GM12878 (cell line): ENCODE data around the gene TGFB2. TPM values are rescaled to one million over a fixed set of nuclear protein-coding genes. Genes with fewer than 3 reads are reported as not detected.

Experiments used
- ATAC-seq: fragments of 200-7000 bp; cut with Tn5 transposase; 3 replicates; pipeline ENCODE4 v1.9.1; 2020; ENCODE audit warnings: mild to moderate bottlenecking, moderate library complexity
- BruUV-seq: library from RNA; stranded (reverse); fragments of 400-500 nt; replicated peaks from 2 replicates; lab custom pipeline; 2021; lab: Mats Ljungman, UMichigan
- CTCF ChIA-PET: fragments of 300-600 bp; sonication (Branson Sonifier 250); formaldehyde crosslinking; extraction: SDS; loops from one replicate; lab custom pipeline; 2021; ENCODE audit warnings: inconsistent platforms; lab: Yijun Ruan, JAX
- POLR2A ChIA-PET: fragments of 350-600 bp; formaldehyde crosslinking; extraction: SDS; loops from one replicate; lab custom pipeline; 2021; ENCODE audit warnings: inconsistent platforms; lab: Charles Lee
- RAD21 ChIA-PET: fragments of 300-600 bp; sonication (Branson Sonifier 250); formaldehyde crosslinking; loops from one replicate; lab custom pipeline; 2023; ENCODE audit warnings: antibody characterized with exemption; ENCODE audit not compliant: unreplicated experiment; lab: Charles Lee
- SMC1A ChIA-PET: fragments of 300-600 bp; sonication (Branson Sonifier 250); formaldehyde crosslinking; loops from one replicate; lab custom pipeline; 2023; ENCODE audit not compliant: unreplicated experiment, uncharacterized antibody; lab: Charles Lee
- DNase-seq: peaks from one replicate; pipeline ENCODE4 v3.0.0-alpha.2; 2011; ENCODE audit warnings: low read depth, low spot score
- FAIRE-seq: peaks from 3 replicates; lab custom pipeline; 2011; peaks lifted over from hg19 to GRCh38; lab: Jason Lieb, UNC
- H2AFZ ChIP-seq: 2 replicates; pipeline ENCODE4 v1.6.0; 2011; ENCODE audit warnings: low read depth, low read length, control low read depth; ENCODE audit not compliant: control insufficient read depth
- H3K27ac ChIP-seq: 2 replicates; pipeline ENCODE4 v1.5.1; 2011; ENCODE audit warnings: control low read depth; ENCODE audit not compliant: control insufficient read depth, insufficient read depth
- H3K27me3 ChIP-seq, 2 experiments: replicated peaks in 1 of 2; 2 replicates each; pipeline versions ENCODE4 v1.6.0 to v1.6.1; 2011; ENCODE audit warnings: low read length in 1 of 2; ENCODE audit not compliant: control insufficient read depth in 2 of 2, insufficient read depth in 2 of 2
- H3K36me3 ChIP-seq, 2 experiments: 2 replicates each; pipeline ENCODE4 v1.5.1; 2011; ENCODE audit warnings: low read length in 1 of 2; ENCODE audit not compliant: control insufficient read depth in 2 of 2, insufficient read depth in 2 of 2
- H3K4me1 ChIP-seq: 2 replicates; pipeline ENCODE4 v1.6.1; 2011; ENCODE audit warnings: mild to moderate bottlenecking, low read length, moderate library complexity, mixed read lengths; ENCODE audit not compliant: control insufficient read depth, insufficient read depth
- H3K4me2 ChIP-seq: 2 replicates; pipeline ENCODE4 v1.6.0; 2011; ENCODE audit warnings: control low read depth; ENCODE audit not compliant: control insufficient read depth, insufficient read depth
- H3K4me3 ChIP-seq: fragments of 200-600 bp; sonication (generic); 2 replicates; pipeline ENCODE4 v1.5.1; 2016
- H3K79me2 ChIP-seq: 2 replicates; pipeline ENCODE4 v1.6.0; 2011; ENCODE audit warnings: low read length; ENCODE audit not compliant: control insufficient read depth, insufficient read depth
- H3K9ac ChIP-seq: 2 replicates; pipeline ENCODE4 v1.8.0; 2011; ENCODE audit warnings: low read length, control low read depth, mixed read lengths; ENCODE audit not compliant: control insufficient read depth, insufficient read depth
- H3K9me3 ChIP-seq: replicated peaks from 3 replicates; pipeline ENCODE4 v1.5.1; 2011; ENCODE audit warnings: mild to moderate bottlenecking, low read length; ENCODE audit not compliant: control insufficient read depth, insufficient read depth
- H4K20me1 ChIP-seq: 2 replicates; pipeline ENCODE4 v1.6.0; 2011; ENCODE audit not compliant: control insufficient read depth, insufficient read depth
- CBX3 ChIP-seq: fragments of 200-600 bp; sonication (generic); IDR thresholded peaks from 2 replicates; pipeline ENCODE4 v1.6.1; 2016; ENCODE audit warnings: low read depth, borderline replicate concordance
- CHD2 ChIP-seq: IDR thresholded peaks from 2 replicates; pipeline ENCODE4 v1.6.1; 2011; ENCODE audit warnings: low read depth, low read length, improper control_type of control experiment, borderline replicate concordance
- DPF2 ChIP-seq: fragments of 450-650 bp; IDR thresholded peaks from 2 replicates; pipeline ENCODE4 v1.6.1; 2017; ENCODE audit warnings: mild to moderate bottlenecking
- ESRRA ChIP-seq: IDR thresholded peaks from 2 replicates; pipeline ENCODE4 v1.6.1; 2012; ENCODE audit warnings: mild to moderate bottlenecking, low read length, improper control_type of control experiment
- JUND ChIP-seq: IDR thresholded peaks from 2 replicates; pipeline ENCODE4 v1.6.1; 2012; ENCODE audit warnings: low read depth, mild to moderate bottlenecking, low read length, improper control_type of control experiment, moderate library complexity
- KDM1A ChIP-seq: fragments of 200-600 bp; sonication (generic); IDR thresholded peaks from 2 replicates; pipeline ENCODE4 v1.6.1; 2016; ENCODE audit warnings: borderline replicate concordance
- MEF2A ChIP-seq: IDR thresholded peaks from 2 replicates; pipeline ENCODE4 v1.6.1; 2011; ENCODE audit warnings: low read depth, mild to moderate bottlenecking, low read length, moderate library complexity; ENCODE audit not compliant: insufficient read depth
- NFYA ChIP-seq: IDR thresholded peaks from 2 replicates; pipeline ENCODE4 v1.6.1; 2011; ENCODE audit warnings: low read depth, mild to moderate bottlenecking, low read length, improper control_type of control experiment, borderline replicate concordance
- NFYB ChIP-seq: IDR thresholded peaks from 2 replicates; pipeline ENCODE4 v1.6.1; 2011; ENCODE audit warnings: low read depth, mild to moderate bottlenecking, low read length, improper control_type of control experiment, moderate library complexity; ENCODE audit not compliant: insufficient read depth
- NKRF ChIP-seq: fragments of 450-650 bp; conservative IDR thresholded peaks from 2 replicates; pipeline ENCODE4 v1.6.1; 2017; ENCODE audit warnings: mild to moderate bottlenecking, moderate library complexity
- NR2C2 ChIP-seq: IDR thresholded peaks from 2 replicates; pipeline ENCODE4 v1.6.1; 2011; ENCODE audit warnings: borderline replicate concordance, low read depth; ENCODE audit not compliant: control insufficient read depth, insufficient read length
- NR2F1 ChIP-seq: fragments of 450-650 bp; conservative IDR thresholded peaks from 2 replicates; pipeline ENCODE4 v1.6.1; 2017; ENCODE audit warnings: mild to moderate bottlenecking
- RCOR1 ChIP-seq: conservative IDR thresholded peaks from 2 replicates; pipeline ENCODE4 v1.6.1; 2012; ENCODE audit warnings: low read depth, low read length, improper control_type of control experiment
- SMAD1 ChIP-seq: fragments of 450-650 bp; IDR thresholded peaks from 2 replicates; pipeline ENCODE4 v1.6.1; 2018; ENCODE audit warnings: mild to moderate bottlenecking, low read depth; ENCODE audit not compliant: partially characterized antibody
- SREBF2 ChIP-seq: IDR thresholded peaks from 2 replicates; pipeline ENCODE4 v1.6.1; 2012; ENCODE audit warnings: mild to moderate bottlenecking, low read length
- TBL1XR1 ChIP-seq: IDR thresholded peaks from 2 replicates; pipeline ENCODE4 v1.6.1; 2012; ENCODE audit warnings: low read depth, low read length, improper control_type of control experiment
- YBX1 ChIP-seq: fragments of 450-650 bp; IDR thresholded peaks from 2 replicates; pipeline ENCODE4 v1.6.1; 2016; ENCODE audit warnings: antibody characterized with exemption
- WGBS: methylation state at CpG from one replicate; pipeline ENCODE4 v1.1.6; 2016; ENCODE audit warnings: low lambda C conversion rate; ENCODE audit not compliant: insufficient replicate concordance, insufficient coverage; ENCODE audit errors: missing lambda C conversion rate; 5-methylcytosine and 5-hydroxymethylcytosine counted together
- in situ Hi-C: fragments of 300-500 bp; cut with MboI; formaldehyde crosslinking; loops from 9 replicates; pipeline ENCODE4 v1.14.3; 2018; ENCODE audit warnings: mixed read lengths
- intact Hi-C: fragments of 100-400 bp; cut with micrococcal nuclease; formaldehyde crosslinking; loops from one replicate; pipeline ENCODE4 v1.14.2; 2022; ENCODE audit not compliant: unreplicated experiment
- polyA plus RNA-seq, 11 experiments: library from polyadenylated mRNA; depleted of rRNA in 4 of 11; unstranded in 6 of 11; stranded (reverse) in 5 of 11; fragments of >200 nt; fragmentation: Nextera tagmentation in 4 of 11; fragmentation: Illumina TruSeq in 1 of 11; extraction: Ambion mirVana in 4 of 11; extraction: Trizol in 1 of 11; gene quantifications; 1 replicate in 1 of 11; 2 replicates in 10 of 11; pipeline versions ENCODE4 v1.2.1 to v1.2.3, GENCODE V29; 2011 to 2016; ENCODE audit warnings: inconsistent platforms in 2 of 11, missing spikeins in 2 of 11, low read depth in 1 of 11
- total RNA-seq, 4 experiments: library from RNA; depleted of rRNA in 3 of 4; stranded (reverse); fragments of >200 nt in 3 of 4; fragmentation: Illumina TruSeq in 1 of 4; extraction: Trizol in 1 of 4; gene quantifications; 2 replicates each; pipeline versions ENCODE4 v1.2.1 to v1.2.3, GENCODE V29; 2013 to 2021
- TF ChIP-seq, protein P1 (sequence below): IDR thresholded peaks from 2 replicates; pipeline ENCODE4 v1.6.1; 2012; ENCODE audit warnings: mild to moderate bottlenecking, low read depth, low read length

Gene TGFB2
- total and polyA plus RNA-seq, 10 of the 15 experiments (the other 5 are each of a cell fraction or from before 2014, with no cell fraction given) = 0.03 to 0.11 (median 0.04) TPM; not detected in 6

DNA sequence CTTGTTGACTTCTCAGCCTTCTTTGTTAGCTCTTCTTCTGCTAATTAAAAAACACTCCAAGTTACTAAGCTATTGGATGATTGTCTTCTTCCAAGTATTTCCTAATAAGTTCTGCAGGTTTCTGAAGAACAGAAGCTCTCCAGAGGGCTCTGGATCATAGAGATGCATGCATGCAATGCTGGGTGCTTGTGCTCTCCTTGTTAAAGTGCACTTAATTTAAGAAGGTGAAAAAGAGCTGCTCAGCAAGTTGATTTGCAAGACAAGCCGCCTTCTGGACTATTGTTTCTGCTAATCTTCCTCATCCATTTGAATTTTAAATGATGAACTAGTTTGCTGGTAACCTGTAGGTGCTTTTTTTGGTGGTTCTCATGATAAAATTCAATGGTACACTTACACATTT is 43.9 kb upstream of the TGFB2 start (continued):
- TF ChIP-seq NKRF (no peak), CBX3 (no peak), RCOR1 (no peak)
- TF ChIP-seq, all 136 proteins: peak for 0

DNA sequence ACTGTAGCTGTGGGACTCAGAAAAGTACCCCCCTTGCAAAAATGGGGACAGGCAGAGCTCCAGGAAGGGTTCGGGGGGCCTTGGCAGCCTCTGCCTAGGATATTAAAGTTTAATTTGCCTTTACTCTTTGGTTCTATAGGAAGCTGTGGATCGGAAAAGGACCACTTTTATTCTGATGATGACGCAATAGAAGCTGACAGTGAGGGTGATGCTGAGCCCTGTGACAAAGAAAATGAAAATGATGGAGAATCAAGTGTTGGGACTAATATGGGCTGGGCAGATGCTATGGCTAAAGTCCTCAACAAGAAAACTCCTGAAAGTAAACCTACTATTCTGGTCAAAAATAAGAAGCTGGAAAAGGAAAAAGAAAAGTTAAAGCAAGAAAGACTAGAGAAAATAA is 43.0 kb upstream of the TGFB2 start:
- Histone ChIP-seq H2AFZ (no peak overlapping the region), H3K27ac (no peak overlapping the region), H3K9ac (no peak overlapping the region), H3K36me3 (peaks cover 0 to 4% of the 10 kb centered on the region in 2 experiments; a peak in 2 of 4 replicates), H3K4me3 (no peak overlapping the region), H3K4me1 (no peaks in the 10 kb centered on the region), H3K27me3 (no peaks in the 10 kb centered on the region), H3K9me3 (no peaks in the 10 kb centered on the region), H3K79me2 (no peaks in the 10 kb centered on the region; the same call in 1 of the 2 replicates), H3K4me2 (no peak overlapping the region), H4K20me1 (no peaks in the 10 kb centered on the region)
- intact Hi-C loops = no loop called here
- in situ Hi-C loops = no loop called here
- no peak for FAIRE-seq
- ChIA-PET POLR2A (interaction anchor here (0.6 kb wide), 1 partner anchor 874 kb away, joined by 3 read pairs; no protein-coding TSS in a partner anchor), RAD21 (no interaction called here), CTCF (interaction anchor here (0.8 to 1.2 kb wide), 4 partner anchors 12 to 28 kb away, joined by 3 to 4 read pairs (median 4); partner anchors contain the start of gene RRP15), SMC1A (interaction anchor here (0.5 to 2.5 kb wide), 2 partner anchors 17 to 1856 kb away, joined by 3 to 7 read pairs; partner anchors contain the start of gene RRP15)
- no peak for TF ChIP-seq JUND
- no peak for TF ChIP-seq ESRRA
- no peak for TF ChIP-seq YBX1
- TF ChIP-seq TBL1XR1 = no peak
- TF ChIP-seq, protein P1, sequence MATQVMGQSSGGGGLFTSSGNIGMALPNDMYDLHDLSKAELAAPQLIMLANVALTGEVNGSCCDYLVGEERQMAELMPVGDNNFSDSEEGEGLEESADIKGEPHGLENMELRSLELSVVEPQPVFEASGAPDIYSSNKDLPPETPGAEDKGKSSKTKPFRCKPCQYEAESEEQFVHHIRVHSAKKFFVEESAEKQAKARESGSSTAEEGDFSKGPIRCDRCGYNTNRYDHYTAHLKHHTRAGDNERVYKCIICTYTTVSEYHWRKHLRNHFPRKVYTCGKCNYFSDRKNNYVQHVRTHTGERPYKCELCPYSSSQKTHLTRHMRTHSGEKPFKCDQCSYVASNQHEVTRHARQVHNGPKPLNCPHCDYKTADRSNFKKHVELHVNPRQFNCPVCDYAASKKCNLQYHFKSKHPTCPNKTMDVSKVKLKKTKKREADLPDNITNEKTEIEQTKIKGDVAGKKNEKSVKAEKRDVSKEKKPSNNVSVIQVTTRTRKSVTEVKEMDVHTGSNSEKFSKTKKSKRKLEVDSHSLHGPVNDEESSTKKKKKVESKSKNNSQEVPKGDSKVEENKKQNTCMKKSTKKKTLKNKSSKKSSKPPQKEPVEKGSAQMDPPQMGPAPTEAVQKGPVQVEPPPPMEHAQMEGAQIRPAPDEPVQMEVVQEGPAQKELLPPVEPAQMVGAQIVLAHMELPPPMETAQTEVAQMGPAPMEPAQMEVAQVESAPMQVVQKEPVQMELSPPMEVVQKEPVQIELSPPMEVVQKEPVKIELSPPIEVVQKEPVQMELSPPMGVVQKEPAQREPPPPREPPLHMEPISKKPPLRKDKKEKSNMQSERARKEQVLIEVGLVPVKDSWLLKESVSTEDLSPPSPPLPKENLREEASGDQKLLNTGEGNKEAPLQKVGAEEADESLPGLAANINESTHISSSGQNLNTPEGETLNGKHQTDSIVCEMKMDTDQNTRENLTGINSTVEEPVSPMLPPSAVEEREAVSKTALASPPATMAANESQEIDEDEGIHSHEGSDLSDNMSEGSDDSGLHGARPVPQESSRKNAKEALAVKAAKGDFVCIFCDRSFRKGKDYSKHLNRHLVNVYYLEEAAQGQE = no peak
- no peak for TF ChIP-seq NR2F1
- no peak for TF ChIP-seq KDM1A
- TF ChIP-seq NR2C2 = no peak
- TF ChIP-seq NFYB = no peak
- no peak for TF ChIP-seq MEF2A
- TF ChIP-seq SMAD1 = no peak
- TF ChIP-seq SREBF2 = no peak
- TF ChIP-seq DPF2 = no peak
- no peak for TF ChIP-seq CHD2
- TF ChIP-seq CBX3 = no peak
- no peak for TF ChIP-seq NFYA
- no peak for ATAC-seq
- BruUV-seq = no TSS peak
- 97% methylated on average over 3 of the region's 3 CpGs for WGBS
- DNase-seq = no peak
